GM23338 (cell line): Measurements from ENCODE around the gene ZNF219. TPM values are rescaled to one million over a fixed set of nuclear protein-coding genes. Genes with fewer than 3 reads are reported as not detected.

Experiments
- ATAC-seq: fragments of 200-7000 bp; cut with Tn5 transposase; 3 replicates; pipeline ENCODE4 v1.9.1; 2020
- DNase-seq: peaks from one replicate; pipeline ENCODE4 v3.0.0-alpha.2; 2015; ENCODE audit warnings: low spot score
- H2AFZ ChIP-seq: fragments of 200-600 bp; sonication (generic); 2 replicates; pipeline ENCODE4 v1.8.0; 2016; ENCODE audit warnings: antibody characterized with exemption, mild to moderate bottlenecking, moderate library complexity
- H3F3A ChIP-seq: fragments of 200-600 bp; sonication (generic); replicated peaks from 2 replicates; pipeline ENCODE4 v1.8.0; 2017; ENCODE audit warnings: antibody characterized with exemption, mixed run types, low read depth
- H3K27ac ChIP-seq: fragments of 200-600 bp; sonication (generic); 2 replicates; pipeline ENCODE4 v1.6.1; 2016; ENCODE audit warnings: low read depth
- H3K27me3 ChIP-seq: fragments of 200-600 bp; sonication (generic); 2 replicates; pipeline ENCODE4 v1.8.0; 2016; ENCODE audit warnings: mild to moderate bottlenecking, mixed run types, moderate library complexity; ENCODE audit not compliant: insufficient read depth
- H3K36me3 ChIP-seq: fragments of 200-600 bp; sonication (generic); 2 replicates; pipeline ENCODE4 v1.8.0; 2016; ENCODE audit warnings: mild to moderate bottlenecking; ENCODE audit not compliant: insufficient read depth
- H3K4me1 ChIP-seq: fragments of 200-600 bp; sonication (generic); 2 replicates; pipeline ENCODE4 v1.8.0; 2016; ENCODE audit warnings: mild to moderate bottlenecking, moderate library complexity; ENCODE audit not compliant: insufficient read depth
- H3K4me2 ChIP-seq: fragments of 200-600 bp; sonication (generic); 2 replicates; pipeline ENCODE4 v1.7.1; 2017; ENCODE audit warnings: mixed run types
- H3K4me3 ChIP-seq: fragments of 200-600 bp; sonication (generic); 2 replicates; pipeline ENCODE4 v1.6.1; 2016; ENCODE audit warnings: mixed run types
- H3K79me2 ChIP-seq: fragments of 200-600 bp; sonication (generic); replicated peaks from 2 replicates; pipeline ENCODE4 v1.8.0; 2017; ENCODE audit warnings: mild to moderate bottlenecking; ENCODE audit not compliant: insufficient read depth
- H3K9me2 ChIP-seq: fragments of 200-600 bp; sonication (generic); 2 replicates; pipeline ENCODE4 v1.8.0; 2017; ENCODE audit not compliant: insufficient read depth
- H4K20me1 ChIP-seq: fragments of 200-600 bp; sonication (generic); replicated peaks from 2 replicates; pipeline ENCODE4 v1.8.0; 2017; ENCODE audit warnings: mild to moderate bottlenecking; ENCODE audit not compliant: insufficient read depth
- H3K27ac Mint-ChIP-seq: 2 replicates; pipeline ENCODE4 v1.8.0; 2020; ENCODE audit warnings: inconsistent platforms, mild to moderate bottlenecking, moderate library complexity, mixed read lengths
- H3K27me3 Mint-ChIP-seq: 3 replicates; pipeline ENCODE4 v1.8.0; 2022; ENCODE audit warnings: low read depth, mild to moderate bottlenecking, moderate library complexity, mixed read lengths, inconsistent platforms; ENCODE audit not compliant: insufficient read depth, poor library complexity
- H3K36me3 Mint-ChIP-seq: 3 replicates; pipeline ENCODE4 v1.8.0; 2021; ENCODE audit warnings: low read depth, mild to moderate bottlenecking, inconsistent platforms, moderate library complexity, mixed read lengths
- H3K4me1 Mint-ChIP-seq: 3 replicates; pipeline ENCODE4 v1.8.0; 2020; ENCODE audit warnings: mild to moderate bottlenecking, inconsistent platforms, mixed read lengths
- H3K4me3 Mint-ChIP-seq: 3 replicates; pipeline ENCODE4 v1.8.0; 2021; ENCODE audit warnings: moderate library complexity, mild to moderate bottlenecking, inconsistent platforms, mixed read lengths
- H3K9me3 Mint-ChIP-seq: 3 replicates; pipeline ENCODE4 v1.8.0; 2020; ENCODE audit warnings: moderate library complexity, mild to moderate bottlenecking, inconsistent platforms, mixed read lengths
- CREB1 ChIP-seq: fragments of 250-450 bp; sonication (Bioruptor Pico); IDR thresholded peaks from 2 replicates; pipeline ENCODE4 v1.5.0; 2020; ENCODE audit warnings: low read depth, mild to moderate bottlenecking, moderate library complexity
- ETS1 ChIP-seq: IDR thresholded peaks from 2 replicates; pipeline ENCODE4 v1.6.1; 2016; ENCODE audit warnings: antibody characterized with exemption
- EZH2 ChIP-seq: fragments of 200-600 bp; sonication (generic); IDR thresholded peaks from one replicate; pipeline ENCODE4 v1.8.0; 2017; ENCODE audit warnings: antibody characterized with exemption, mild to moderate bottlenecking, low read depth; ENCODE audit not compliant: unreplicated experiment
- EZH2phosphoT487 ChIP-seq: fragments of 200-600 bp; sonication (generic); IDR thresholded peaks from one replicate; pipeline ENCODE4 v1.8.1; 2018; ENCODE audit warnings: antibody characterized with exemption; ENCODE audit not compliant: unreplicated experiment
- JUNB ChIP-seq: IDR thresholded peaks from one replicate; pipeline ENCODE4 v1.6.1; 2016; ENCODE audit warnings: antibody characterized with exemption; ENCODE audit not compliant: unreplicated experiment
- NANOG ChIP-seq: IDR thresholded peaks from 2 replicates; pipeline ENCODE4 v1.6.1; 2016; ENCODE audit warnings: antibody characterized with exemption, borderline replicate concordance
- POLR2AphosphoS5 ChIP-seq: IDR thresholded peaks from 2 replicates; pipeline ENCODE4 v1.6.1; 2016; ENCODE audit warnings: antibody characterized with exemption, low read depth
- REST ChIP-seq: IDR thresholded peaks from one replicate; pipeline ENCODE4 v1.6.1; 2018; ENCODE audit warnings: antibody characterized with exemption; ENCODE audit not compliant: unreplicated experiment
- STAT1 ChIP-seq: IDR thresholded peaks from one replicate; pipeline ENCODE4 v1.6.1; 2016; ENCODE audit warnings: antibody characterized with exemption; ENCODE audit not compliant: unreplicated experiment
- ZNF114 ChIP-seq: fragments of 250-450 bp; sonication (Bioruptor Pico); IDR thresholded peaks from 2 replicates; pipeline ENCODE4 v1.5.0; 2020; ENCODE audit warnings: mild to moderate bottlenecking, moderate library complexity
- ZNF331 ChIP-seq: fragments of 250-450 bp; sonication (Bioruptor Pico); IDR thresholded peaks from 2 replicates; pipeline ENCODE4 v1.5.0; 2020; ENCODE audit warnings: low read depth, mild to moderate bottlenecking, moderate library complexity
- polyA plus RNA-seq: library from polyadenylated mRNA; unstranded; fragments of >200 nt; fragmentation: Nextera tagmentation; extraction: Ambion mirVana; gene quantifications from 2 replicates; pipeline ENCODE4 v1.2.1, GENCODE V29; 2016
- total RNA-seq: library from RNA; depleted of rRNA; stranded (reverse); fragments of >200 nt; shearing (Covaris generic); gene quantifications from 2 replicates; pipeline ENCODE4 v1.2.3, GENCODE V29; 2014

The ZNF219 gene
- total and polyA plus RNA-seq, 2 experiments from 2014 or later, result 37.7 to 153 TPM

- TF ChIP-seq POLR2AphosphoS5, result no peak
- no peak for TF ChIP-seq CREB1 (CRISPR knock-in tag)
- no peak for TF ChIP-seq REST
- TF ChIP-seq EZH2phosphoT487, result no peak
Measured at GRCh38 chr14:21054768-21055145, 43.7 kb downstream of the ZNF219 start (continued).

- Histone ChIP-seq H3K79me2 (no peaks in the 10 kb centered on the region), H3K27me3 (no peaks in the 10 kb centered on the region), H3K4me1 (peaks cover 6% of the 10 kb centered on the region; the same call in 1 of the 2 replicates), H3K27ac (no peak overlapping the region), H3F3A (no peaks in the 10 kb centered on the region), H3K4me3 (no peak overlapping the region), H3K9me2 (no peaks in the 10 kb centered on the region), H3K36me3 (no peaks in the 10 kb centered on the region), H4K20me1 (no peaks in the 10 kb centered on the region), H2AFZ (no peak overlapping the region), H3K4me2 (no peak overlapping the region)
- peaks cover 5% of the 10 kb centered on the region for H3K27me3 Mint-ChIP-seq
- no peaks in the 10 kb centered on the region for H3K36me3 Mint-ChIP-seq
- DNase-seq, result peak; percentile 27
- peak; percentile 70 for ATAC-seq
- no peaks in the 10 kb centered on the region for H3K9me3 Mint-ChIP-seq
- H3K4me3 Mint-ChIP-seq, result no peak overlapping the region
- no peak overlapping the region for H3K27ac Mint-ChIP-seq
- H3K4me1 Mint-ChIP-seq, result peaks cover 10% of the 10 kb centered on the region; the same call in 2 of the 3 replicates
- TF ChIP-seq CREB1 (CRISPR knock-in tag), result no peak
- TF ChIP-seq NANOG, result no peak
- no peak for TF ChIP-seq EZH2
- TF ChIP-seq EZH2phosphoT487, result no peak
- TF ChIP-seq JUNB, result no peak
- TF ChIP-seq REST, result no peak
- no peak for TF ChIP-seq ZNF331
- no peak for TF ChIP-seq STAT1
- no peak for TF ChIP-seq ETS1
- TF ChIP-seq ZNF114 (CRISPR knock-in tag), result no peak
Measured at GRCh38 chr14:21054123-21054767, 44.2 kb downstream of the ZNF219 start.
